HG03457 (cell line): ENCODE data around the gene COA3.

ENCODE experiments used
- ATAC-seq: cut with Tn5 transposase; IDR thresholded peaks from one replicate; pipeline ENCODE4 v1.9.1; 2021; ENCODE audit warnings: moderate number of reproducible peaks; ENCODE audit not compliant: unreplicated experiment

The COA3 gene, protein sequence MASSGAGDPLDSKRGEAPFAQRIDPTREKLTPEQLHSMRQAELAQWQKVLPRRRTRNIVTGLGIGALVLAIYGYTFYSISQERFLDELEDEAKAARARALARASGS

DNA sequence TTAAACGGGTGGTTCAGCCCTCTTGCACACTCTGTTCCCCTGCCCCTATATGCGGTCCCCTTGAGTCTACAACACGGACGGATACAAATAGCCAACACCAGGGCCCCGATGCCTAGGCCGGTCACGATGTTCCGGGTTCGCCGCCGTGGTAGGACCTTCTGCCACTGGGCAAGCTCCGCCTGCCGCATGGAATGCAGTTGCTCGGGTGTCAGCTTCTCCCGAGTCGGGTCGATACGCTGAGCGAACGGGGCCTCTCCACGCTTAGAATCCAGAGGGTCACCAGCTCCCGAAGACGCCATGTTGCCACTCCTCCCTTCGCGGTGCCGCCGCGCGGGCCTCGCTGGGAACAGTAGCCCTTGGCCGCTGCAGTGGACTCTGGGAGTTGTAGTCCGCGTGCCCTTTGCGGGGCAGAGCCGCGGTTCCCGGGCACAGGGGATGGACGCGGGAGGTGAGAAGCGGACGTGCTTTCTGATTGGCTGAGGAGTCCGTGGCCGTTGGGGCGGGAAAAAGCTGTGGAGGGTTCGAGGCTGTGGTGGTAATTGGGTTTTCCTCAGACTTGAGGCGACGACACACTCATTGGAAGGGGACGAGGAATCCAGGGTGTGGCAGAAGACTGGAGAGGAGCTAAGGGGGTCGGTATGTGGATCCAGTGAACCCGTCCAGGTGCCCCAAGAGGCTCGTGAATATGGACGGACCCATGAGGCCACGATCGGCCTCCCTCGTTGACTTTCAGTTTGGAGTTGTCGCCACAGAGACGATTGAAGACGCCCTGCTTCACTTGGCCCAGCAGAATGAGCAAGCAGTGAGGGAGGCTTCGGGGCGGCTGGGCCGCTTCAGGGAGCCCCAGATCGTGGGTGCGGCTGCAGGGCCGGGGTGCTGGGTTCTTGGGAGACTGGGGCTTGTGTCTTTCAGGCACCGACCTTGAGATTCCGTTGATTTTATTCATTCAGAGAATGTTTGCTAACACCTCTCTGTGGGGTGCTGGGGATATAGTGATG lies at the start of gene COA3, which contains the start of gene CNTD1:
COA3 (minus strand) TSS at position 322 of the 998 bp plus-strand sequence; CDS start at position 299, 23 bp downstream.
CNTD1 (plus strand) TSS at position 479 of the 998 bp plus-strand sequence; CDS start at position 686, 207 bp downstream.
- no peak for ATAC-seq

DNA sequence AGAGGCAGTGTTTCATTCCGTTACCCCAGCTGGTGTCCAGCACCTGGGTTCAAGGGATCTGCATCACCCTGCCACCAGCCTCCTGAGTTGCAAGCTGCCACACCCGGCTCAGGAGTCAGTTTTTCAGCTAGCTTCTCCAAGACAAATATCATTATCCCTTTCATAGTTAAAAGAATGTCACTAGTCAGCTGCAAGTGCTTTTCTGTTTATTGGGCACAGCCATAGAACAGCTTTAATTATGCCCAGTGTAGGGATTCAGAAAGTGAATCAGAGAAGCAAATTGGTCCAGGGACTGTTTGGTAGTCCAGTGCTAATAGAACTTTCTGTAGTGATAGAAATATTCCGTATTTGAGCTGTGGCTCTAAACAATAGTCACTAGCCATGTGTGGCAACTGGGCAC lies 49.6 kb upstream of the COA3 start:
- ATAC-seq = no peak

DNA sequence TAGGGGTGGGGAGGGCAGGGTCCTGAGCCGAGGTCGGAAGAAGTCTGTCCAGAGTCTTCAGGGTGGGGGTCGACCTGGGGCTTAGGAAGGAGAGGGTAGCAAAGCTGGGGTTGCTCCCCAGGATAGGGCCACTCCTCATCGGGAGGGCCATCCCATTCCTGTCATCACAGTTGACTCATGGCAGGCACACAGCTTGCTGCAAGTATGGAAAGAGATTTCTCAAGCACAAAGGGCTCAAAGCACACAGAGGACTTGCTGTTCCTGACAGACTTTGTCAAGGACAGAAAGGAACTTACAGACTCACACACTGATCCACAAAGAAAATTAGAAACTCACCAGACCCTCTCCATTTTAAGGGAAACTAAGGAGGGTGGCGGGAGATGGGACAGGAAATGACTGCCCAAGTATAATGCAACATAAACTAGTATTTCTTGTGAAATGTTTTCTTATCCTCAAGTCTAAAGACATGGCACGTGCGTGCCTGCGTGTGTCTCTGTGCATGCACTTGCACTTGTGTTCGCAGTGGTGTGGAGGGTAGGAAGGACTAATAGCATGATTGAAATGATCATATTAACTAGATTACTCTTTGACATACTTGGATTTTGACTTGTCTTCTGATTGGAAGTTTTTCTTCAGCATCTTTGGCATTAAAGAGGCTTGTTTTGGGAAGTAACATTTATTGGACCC lies 48.2 kb upstream of the COA3 start:
- no peak for ATAC-seq

DNA sequence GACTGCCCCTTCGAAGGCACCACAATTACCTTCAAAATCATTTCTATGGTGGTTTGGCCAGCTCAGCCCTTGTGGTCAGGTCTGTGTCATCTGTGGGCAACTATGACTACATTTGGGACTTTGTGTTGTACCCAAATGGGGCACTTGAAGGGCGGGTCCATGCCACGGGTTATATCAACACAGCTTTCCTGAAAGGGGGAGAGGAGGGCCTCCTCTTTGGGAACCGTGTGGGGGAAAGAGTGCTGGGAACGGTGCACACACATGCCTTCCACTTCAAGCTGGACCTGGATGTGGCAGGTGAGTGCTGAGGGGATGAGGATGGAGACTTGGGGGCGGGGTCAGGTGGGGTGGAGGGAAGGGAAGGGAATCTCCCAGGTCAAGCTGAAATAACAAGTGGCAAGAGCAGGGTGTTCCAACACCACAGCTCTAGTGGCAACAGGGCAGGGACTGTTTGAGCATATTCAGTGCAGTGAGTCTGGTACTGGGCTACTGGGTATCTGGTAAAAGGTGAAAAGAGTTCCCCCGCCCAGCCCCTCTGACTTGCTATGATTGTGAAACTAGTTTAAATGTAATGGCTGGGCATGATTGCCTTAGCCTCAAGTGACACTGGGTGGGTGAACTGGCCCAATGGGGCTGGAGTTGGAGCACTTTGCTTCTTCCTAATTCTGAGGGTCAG lies 47.6 kb upstream of the COA3 start:
- no peak for ATAC-seq

DNA sequence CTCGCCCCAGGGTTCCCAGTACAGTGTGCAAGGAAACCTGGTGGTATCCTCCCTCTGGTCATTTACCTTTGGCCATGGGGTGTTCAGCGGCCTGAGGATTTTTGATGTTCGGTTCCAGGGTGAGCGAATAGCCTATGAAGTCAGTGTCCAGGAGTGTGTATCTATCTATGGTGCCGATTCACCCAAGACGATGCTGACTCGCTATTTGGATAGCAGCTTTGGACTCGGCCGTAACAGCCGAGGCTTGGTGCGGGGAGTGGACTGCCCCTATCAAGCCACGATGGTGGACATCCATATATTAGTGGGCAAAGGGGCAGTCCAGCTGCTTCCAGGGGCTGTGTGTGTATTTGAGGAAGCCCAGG lies 47.0 kb upstream of the COA3 start:
- ATAC-seq = no peak

DNA sequence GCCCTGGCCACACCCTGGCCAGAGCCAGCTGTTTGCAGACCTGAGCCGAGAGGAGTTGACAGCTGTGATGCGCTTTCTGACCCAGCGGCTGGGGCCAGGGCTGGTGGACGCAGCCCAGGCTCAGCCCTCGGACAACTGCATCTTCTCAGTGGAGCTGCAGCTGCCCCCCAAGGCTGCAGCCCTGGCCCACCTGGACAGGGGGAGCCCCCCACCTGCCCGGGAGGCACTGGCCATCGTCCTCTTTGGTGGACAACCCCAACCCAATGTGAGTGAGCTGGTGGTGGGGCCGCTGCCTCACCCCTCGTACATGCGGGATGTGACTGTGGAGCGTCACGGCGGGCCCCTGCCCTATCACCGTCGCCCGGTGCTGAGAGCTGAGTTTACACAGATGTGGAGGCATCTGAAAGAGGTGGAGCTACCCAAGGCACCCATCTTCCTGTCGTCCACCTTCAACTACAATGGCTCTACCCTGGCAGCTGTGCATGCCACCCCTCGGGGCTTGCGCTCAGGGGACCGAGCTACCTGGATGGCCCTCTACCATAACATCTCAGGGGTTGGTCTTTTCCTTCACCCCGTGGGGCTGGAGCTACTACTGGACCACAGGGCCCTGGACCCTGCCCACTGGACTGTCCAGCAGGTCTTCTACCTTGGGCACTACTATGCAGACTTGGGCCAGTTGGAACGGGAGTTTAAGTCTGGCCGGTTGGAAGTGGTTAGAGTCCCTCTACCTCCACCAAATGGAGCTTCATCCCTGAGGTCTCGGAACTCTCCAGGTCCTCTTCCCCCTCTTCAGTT lies 46.5 kb upstream of the COA3 start:
- no peak for ATAC-seq

DNA sequence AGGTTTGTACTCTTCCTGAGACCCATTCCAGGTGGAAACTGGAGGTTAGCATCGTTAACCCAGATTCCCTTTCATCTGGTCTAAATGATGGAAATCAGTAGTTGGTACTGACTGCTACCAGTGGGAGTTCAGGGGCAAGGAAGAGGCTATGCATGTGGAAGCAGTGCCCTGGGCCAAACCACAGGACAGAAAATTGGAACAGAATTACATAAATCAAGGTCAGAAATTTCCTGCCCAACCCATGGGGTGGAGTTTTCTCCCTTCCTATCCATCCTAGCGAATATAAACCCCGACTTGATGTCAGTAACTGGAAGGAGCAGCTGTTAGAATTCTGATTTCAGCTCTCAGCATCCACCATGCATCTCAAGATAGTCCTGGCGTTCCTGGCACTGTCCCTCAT lies 45.8 kb upstream of the COA3 start, which contains the start of gene AOC2:
AOC2 (plus strand) TSS at position 310 of the 400 bp plus-strand sequence; CDS start at position 357, 47 bp downstream.
- no peak for ATAC-seq

DNA sequence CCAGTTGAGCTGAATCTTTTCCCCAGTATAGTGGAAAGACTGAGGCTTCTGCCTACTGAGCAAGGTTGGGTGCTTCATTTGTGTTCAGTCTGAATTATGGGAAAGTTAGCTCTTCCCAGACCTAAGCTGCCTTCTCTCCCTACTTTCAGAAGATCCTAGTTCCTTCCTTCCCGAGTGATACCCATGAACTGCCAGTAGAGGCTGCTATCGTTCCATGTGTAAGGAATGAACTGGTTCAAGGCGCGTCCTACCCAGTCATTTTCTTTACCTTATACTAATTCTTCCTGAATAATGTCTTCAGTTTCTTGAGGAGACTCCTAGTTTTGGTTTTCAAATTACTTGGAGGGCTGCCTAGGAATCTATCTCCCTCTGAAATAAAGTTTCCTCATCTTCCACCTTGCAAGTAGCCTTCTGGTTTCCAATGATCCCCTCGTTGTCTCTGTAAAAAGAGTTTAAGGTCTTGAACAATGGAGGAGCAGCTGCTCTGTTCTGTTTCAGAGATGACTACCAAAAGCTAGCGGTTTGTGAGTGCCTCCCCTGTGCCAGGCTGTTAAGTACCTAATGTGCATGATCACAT lies 44.9 kb upstream of the COA3 start:
- ATAC-seq = no peak

DNA sequence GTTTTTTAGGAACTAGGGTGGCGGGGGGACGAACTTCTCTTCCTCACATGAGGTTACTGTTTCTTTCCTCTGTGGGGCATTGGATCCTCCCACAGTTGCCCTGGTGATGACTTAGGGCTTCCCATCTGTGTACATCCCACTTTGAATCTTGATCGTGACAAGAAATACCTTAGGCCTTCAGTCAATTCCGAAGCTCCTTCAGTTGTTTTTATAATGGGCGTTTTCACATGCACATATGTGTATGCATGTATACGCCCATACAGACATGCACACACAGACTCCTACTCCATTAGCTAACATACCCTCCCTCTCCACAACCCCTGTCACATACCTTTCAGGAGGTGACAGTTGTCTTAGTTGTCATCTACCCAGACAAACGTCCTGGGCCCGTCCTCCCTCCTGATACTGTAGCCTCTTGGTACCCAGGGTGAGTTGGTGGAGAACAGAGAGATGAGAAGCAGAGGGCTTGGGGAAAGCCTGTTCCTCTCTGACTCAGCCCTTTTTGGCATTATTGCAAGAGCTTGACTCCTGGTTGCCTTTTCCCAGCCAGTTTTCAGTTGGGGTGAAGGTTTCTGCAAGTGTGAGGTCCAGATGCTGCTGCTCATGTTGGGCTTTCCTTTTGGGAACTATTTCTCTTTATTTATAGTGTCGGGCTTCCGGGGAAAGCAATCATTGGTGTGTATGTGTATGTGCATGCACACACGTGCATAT lies 43.6 kb upstream of the COA3 start:
- ATAC-seq = no peak

DNA sequence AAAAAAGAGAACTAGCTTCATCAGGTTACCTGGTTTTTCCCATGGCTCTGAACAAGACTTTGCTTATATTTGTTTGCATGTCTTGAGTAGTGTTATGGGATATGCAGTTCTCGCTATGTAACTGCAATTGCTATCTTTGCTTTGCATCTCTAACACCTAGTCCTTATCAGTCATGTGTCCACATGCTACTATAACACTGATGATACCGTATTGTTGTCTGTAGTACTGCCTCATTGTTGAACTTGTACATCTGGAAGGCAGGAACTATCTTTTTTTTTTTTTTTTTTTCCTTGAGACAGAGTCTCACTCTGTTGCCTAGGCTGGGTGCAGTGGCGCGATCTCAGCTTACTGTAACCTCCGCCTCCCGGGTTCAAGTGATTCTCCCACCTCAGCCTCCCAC lies 37.2 kb upstream of the COA3 start:
- no peak for ATAC-seq

DNA sequence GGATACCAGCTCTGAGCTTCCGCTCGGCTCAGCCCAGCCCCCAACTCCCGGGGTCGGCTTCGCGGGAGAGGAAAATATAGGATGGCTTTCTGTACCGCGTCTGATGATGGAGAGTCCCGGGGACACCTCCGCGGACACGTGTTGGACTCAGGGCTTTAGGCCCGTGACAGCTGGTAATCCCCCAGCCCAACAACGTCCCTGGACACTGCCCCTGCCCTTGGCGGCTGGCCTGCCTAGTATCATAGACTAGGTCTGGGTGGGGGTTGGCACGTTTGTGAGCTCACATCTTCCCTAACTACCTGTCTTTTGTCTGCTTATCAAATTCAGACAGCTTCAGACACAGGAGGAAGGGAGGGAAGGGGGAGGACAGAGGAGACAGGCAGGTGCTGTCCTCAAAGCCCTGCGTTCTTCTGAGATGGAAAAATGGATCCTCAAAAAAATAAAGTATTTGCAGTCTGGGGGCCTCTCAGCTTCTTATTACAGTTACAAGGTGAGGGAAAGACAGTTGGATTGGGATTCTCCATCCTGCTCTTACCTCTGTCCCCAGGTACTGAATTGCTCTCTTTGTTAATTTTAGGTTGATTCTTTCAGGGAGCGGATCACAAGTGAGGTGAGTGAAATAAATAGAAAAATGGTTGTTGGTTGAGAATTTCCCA lies 35.4 kb upstream of the COA3 start:
- ATAC-seq = no peak

DNA sequence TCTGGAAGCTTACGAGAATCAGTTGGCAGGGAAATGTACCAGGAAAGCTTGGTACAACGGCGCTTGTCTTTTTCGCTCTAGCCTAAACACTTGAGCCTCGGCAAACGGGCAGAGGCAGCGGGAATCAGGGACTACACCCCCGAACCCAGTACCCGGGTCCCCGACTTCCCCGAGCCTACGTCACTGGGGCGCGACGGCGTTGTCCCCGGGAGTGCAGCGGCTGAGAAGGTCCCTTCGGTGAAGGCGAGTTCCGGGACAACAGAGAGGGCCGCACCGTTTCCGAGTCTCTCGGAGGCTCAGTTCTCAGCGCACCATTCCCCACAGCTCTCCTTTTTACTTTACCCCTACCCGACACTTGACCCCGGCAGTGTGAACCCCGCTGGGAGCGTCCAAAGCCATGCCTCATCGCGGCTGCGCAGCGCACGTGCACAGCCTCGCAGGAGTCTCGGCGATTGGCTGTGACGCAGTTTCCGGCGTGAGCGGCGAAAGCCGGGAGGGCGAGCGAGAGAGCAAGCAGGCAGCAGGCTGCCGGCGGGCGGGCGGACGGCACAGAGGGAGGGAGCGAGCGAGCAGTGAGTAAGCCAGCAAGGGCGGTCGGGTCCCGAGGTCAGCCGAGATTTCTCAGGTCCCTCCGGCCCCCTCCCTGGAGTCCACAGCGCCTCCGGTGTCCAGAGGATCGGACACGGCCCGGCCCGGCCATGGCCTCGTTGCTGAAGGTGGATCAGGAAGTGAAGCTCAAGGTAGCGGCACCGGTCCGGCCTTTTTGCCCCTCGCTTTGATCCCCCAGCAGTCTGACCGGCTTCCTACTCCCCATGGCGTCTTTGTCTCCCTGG lies 34.6 kb upstream of the COA3 start, which contains the start of gene PSME3:
PSME3 (plus strand) TSS at position 464 of the 833 bp plus-strand sequence; CDS start at position 699, 235 bp downstream.
- ATAC-seq = peak; percentile 54

DNA sequence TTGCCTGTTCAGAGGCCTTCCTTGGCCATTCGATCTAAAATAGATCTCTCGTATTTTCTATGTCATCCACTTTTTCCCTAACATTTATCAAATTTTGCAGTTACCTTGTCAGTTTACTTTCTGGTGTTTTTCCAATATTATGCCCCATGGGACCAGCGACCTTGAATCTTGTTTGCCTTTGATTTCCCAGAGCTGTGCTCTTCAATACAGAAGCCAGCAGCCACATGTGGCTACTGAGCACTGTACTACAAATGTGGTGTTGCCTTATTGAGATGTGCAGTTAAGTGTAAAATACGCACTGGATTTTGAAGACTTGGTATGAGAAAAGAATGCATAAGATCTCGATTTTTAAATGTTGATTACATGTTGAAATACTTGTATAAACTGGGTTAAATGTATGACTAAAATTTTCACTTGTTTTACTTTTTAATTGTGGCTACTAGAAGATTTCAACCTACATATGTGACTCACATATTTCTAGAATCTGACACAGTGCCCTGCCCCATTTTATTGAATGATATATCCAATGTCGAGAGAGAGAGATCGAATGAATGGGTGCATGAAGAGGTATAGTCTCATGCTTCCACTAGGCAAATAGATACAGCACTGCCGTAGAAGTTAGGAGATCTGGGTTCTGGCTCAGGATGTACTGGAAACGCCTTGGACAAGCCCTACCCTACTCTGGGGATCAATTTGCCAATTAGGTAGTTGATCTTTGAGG lies 33.9 kb upstream of the COA3 start:
- ATAC-seq = no peak

DNA sequence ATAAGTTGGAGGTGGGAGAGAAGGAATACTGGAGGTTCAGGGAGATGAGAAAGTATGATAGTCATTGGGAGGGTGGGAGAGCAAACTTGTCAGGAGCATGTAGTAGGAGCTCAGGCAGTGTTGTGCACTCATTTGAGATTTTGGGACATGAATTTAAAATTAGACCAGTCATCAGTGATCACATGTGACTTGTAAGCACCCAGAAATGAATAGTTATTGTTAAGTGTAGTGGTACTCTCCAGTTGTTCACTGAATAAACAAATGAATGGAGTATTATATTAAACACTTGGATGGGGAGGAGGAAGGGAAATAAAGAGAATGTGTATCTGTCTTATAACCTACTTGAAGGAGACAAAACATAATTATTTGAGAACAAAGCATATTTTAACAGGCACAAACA lies 32.5 kb upstream of the COA3 start:
- ATAC-seq = no peak

DNA sequence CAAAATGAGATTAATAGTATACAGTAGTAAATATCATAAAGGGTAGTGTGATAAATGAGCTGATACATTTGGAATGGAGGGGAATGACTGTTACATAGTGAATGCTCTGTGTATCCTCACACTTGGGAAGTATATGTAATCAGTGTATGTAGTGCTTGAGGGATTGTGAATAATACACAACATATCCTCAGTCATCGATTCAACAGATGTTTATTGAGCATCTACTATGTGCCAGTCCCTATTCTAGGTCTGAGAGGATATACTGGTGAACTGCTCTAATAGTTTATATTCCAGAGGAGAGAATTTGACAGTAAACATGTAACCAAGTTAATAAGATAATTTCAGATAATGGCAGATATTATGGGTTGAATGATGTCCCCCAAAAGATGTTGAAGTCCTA lies 29.0 kb upstream of the COA3 start:
- ATAC-seq = no peak

DNA sequence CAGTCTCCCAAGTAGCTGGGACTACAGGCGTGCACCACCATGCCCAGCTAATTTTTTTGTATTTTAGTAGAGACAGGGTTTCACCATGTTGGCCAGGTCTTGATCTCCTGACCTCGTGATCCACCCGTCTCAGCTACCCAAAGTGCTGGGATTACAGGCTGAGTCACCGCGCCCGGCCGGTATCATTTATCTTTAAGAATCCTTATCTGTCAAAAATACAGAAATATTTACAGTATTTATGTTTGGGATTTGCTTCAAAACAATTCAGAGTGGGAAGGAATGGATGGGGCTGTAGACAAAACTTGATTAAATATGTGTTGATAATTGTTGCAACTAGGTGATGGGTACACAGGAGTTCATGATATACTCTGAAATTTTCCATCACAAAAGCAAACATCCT lies 22.7 kb upstream of the COA3 start:
- no peak for ATAC-seq

DNA sequence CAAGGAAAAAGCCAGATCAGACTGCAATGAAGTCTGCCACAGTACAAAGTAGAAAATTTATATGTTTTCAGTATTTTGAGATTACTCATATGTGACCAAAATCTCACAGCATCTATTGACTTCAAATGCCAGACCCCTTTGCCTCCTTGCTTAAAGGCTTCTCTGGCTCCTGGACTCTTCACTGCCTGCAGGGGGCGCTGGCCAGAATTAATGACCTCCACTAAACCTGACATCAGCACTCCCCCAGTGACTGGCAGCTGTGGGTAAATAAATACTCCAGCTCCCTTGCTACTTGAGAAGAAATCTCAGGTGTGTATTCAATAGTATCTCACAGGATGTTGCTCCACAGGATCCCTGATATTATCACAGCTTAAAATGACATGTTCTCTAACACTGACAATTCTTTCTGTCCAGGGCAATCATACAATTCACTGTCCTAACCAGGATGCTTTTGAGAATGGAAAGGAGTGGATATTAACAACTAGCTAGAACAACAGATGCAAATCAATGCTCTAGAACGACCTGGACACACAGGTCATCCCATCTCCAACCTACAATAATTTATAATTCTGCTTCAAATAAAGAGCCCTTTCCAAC lies 21.5 kb upstream of the COA3 start:
- ATAC-seq = no peak
